Prostate gland (tissue), 2 donors: ENCODE measurements around the gene FHL5. TPM values are rescaled to one million over a fixed set of nuclear protein-coding genes. Genes with fewer than 3 reads are reported as not detected.

ENCODE experiments used
- DNase-seq: peaks from one replicate; pipeline ENCODE4 v3.0.0-alpha.2; 2019; ENCODE audit warnings: low spot score
- H3K27ac ChIP-seq, 2 donors: fragments of 200-600 bp; sonication (generic); 2 replicates each; pipeline ENCODE4 v1.5.1; 2017 to 2019
- H3K27me3 ChIP-seq: fragments of 200-600 bp; sonication (generic); replicated peaks from 2 replicates; pipeline ENCODE4 v1.5.1; 2019; ENCODE audit not compliant: insufficient read depth
- H3K36me3 ChIP-seq, 2 donors: fragments of 200-600 bp; sonication (generic); 1 replicate in 1 of 2; 2 replicates in 1 of 2; pipeline versions ENCODE4 v1.5.1 to v1.8.1; 2017 to 2019
- H3K4me1 ChIP-seq: fragments of 200-600 bp; sonication (generic); replicated peaks from 2 replicates; pipeline ENCODE4 v1.5.1; 2019
- H3K4me3 ChIP-seq, 2 donors: fragments of 200-600 bp; sonication (generic); 2 replicates each; pipeline ENCODE4 v1.5.1; 2017 to 2019
- H3K9me3 ChIP-seq: fragments of 200-600 bp; sonication (generic); 2 replicates; pipeline ENCODE4 v1.5.1; 2017
- POLR2A ChIP-seq: fragments of 450-650 bp; IDR thresholded peaks from one replicate; pipeline ENCODE4 v1.6.1; 2016; ENCODE audit warnings: antibody characterized with exemption, mild to moderate bottlenecking
- POLR2AphosphoS5 ChIP-seq: sonication (generic); formaldehyde crosslinking; IDR thresholded peaks from one replicate; pipeline ENCODE4 v1.6.1; 2017; ENCODE audit warnings: antibody characterized with exemption
- WGBS: methylation state at CpG from one replicate; pipeline ENCODE4 v1.1.5; 2018; 5-methylcytosine and 5-hydroxymethylcytosine counted together
- intact Hi-C: fragments of 100-400 bp; cut with DNase I; formaldehyde crosslinking; loops from one replicate; pipeline ENCODE4 v1.14.2; 2022
- total RNA-seq, 2 donors: library from RNA; depleted of rRNA; stranded (reverse); fragments of >200 nt; gene quantifications; one replicate each; pipeline ENCODE4 v1.1.0, GENCODE V29; 2016
- TF ChIP-seq, protein P1 (sequence below), 4 experiments: fragments of 200-600 bp in 2 of 4; fragments of 450-650 bp in 2 of 4; sonication (generic) in 2 of 4; IDR thresholded peaks; 1 replicate in 3 of 4; 2 replicates in 1 of 4; pipeline ENCODE4 v1.5.1; 2016 to 2019; ENCODE audit warnings: antibody characterized with exemption in 4 of 4, mild to moderate bottlenecking in 2 of 4, moderate library complexity in 2 of 4

Gene FHL5
- total RNA-seq, 2 donors from 2014 or later: 4.9 to 23.3 TPM

DNA sequence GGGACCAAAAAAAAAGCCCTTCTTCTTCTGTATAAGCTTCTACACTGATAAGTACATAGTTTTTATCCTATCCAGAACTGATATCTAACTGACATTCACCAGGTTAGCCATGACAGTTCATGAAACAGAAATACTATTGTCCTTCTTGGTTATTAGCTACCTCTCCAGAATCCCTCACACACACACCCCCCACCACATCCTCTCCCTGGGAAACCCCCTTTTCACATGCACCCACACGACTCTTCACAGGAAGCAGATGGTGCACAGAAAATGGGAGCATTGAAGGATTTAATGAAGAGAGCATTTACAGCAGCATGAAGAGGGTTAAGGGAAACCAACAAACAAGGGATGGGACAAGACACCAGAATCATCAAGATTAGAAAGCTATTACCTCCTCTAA lies 88.9 kb downstream of the FHL5 start:
- H3K4me1 ChIP-seq: no peaks in the 10 kb centered on the region
- H3K27ac ChIP-seq: no peak overlapping the region
- H3K36me3 ChIP-seq: no peaks in the 10 kb centered on the region
- H3K27me3 ChIP-seq: no peaks in the 10 kb centered on the region
- no peaks in the 10 kb centered on the region for H3K9me3 ChIP-seq
- no peak for DNase-seq
- WGBS: 53% methylated on average over 1 of the region's 1 CpG
- TF ChIP-seq POLR2A (no peak), POLR2AphosphoS5 (no peak)
- TF ChIP-seq, protein P1, sequence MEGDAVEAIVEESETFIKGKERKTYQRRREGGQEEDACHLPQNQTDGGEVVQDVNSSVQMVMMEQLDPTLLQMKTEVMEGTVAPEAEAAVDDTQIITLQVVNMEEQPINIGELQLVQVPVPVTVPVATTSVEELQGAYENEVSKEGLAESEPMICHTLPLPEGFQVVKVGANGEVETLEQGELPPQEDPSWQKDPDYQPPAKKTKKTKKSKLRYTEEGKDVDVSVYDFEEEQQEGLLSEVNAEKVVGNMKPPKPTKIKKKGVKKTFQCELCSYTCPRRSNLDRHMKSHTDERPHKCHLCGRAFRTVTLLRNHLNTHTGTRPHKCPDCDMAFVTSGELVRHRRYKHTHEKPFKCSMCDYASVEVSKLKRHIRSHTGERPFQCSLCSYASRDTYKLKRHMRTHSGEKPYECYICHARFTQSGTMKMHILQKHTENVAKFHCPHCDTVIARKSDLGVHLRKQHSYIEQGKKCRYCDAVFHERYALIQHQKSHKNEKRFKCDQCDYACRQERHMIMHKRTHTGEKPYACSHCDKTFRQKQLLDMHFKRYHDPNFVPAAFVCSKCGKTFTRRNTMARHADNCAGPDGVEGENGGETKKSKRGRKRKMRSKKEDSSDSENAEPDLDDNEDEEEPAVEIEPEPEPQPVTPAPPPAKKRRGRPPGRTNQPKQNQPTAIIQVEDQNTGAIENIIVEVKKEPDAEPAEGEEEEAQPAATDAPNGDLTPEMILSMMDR (IDR thresholded peaks at IDR 0.05): no peak
- H3K4me3 ChIP-seq: no peak overlapping the region
- intact Hi-C loops: no loop called here

DNA sequence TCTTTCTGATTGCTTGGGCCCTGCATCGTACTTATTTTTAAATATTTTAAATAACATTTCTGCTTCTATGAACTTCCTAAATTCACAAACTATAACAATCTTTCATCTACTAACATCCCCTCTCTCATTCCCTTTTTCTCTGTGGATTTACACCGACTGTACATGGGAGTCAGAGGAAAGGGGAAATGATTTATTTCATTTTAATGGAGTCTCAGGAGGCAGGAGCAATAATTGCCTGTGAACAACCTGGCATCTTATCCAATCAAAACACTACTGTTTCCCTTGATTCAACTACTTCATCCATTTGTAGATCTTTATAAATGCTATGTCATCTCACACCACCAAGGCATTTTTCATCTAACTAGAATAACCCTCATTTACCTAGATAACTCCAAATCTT lies 89.6 kb downstream of the FHL5 start:
- TF ChIP-seq, protein P1 (IDR thresholded peaks at IDR 0.05): no peak
- no peak for TF ChIP-seq POLR2AphosphoS5
- intact Hi-C loops: no loop called here
- WGBS: 85% methylated on average over 2 of the region's 2 CpGs
- H3K4me1 ChIP-seq: no peaks in the 10 kb centered on the region
- H3K9me3 ChIP-seq: no peaks in the 10 kb centered on the region
- no peak overlapping the region for H3K4me3 ChIP-seq
- H3K27ac ChIP-seq: no peak overlapping the region
- no peaks in the 10 kb centered on the region for H3K27me3 ChIP-seq
- no peaks in the 10 kb centered on the region for H3K36me3 ChIP-seq
- no peak for DNase-seq

GRCh38 chr6:96653181-96653580 lies 90.3 kb downstream of the FHL5 start:
- H3K27ac ChIP-seq: no peak overlapping the region
- H3K9me3 ChIP-seq: no peaks in the 10 kb centered on the region
- intact Hi-C loops: no loop called here
- WGBS: 100% methylated on average over 1 of the region's 1 CpG
- no peaks in the 10 kb centered on the region for H3K27me3 ChIP-seq
- no peak for DNase-seq
- H3K36me3 ChIP-seq: no peaks in the 10 kb centered on the region
- H3K4me1 ChIP-seq: no peaks in the 10 kb centered on the region
- no peak overlapping the region for H3K4me3 ChIP-seq
- TF ChIP-seq POLR2A: no peak
- TF ChIP-seq, protein P1 (IDR thresholded peaks at IDR 0.05): no peak
- TF ChIP-seq POLR2AphosphoS5: no peak

DNA sequence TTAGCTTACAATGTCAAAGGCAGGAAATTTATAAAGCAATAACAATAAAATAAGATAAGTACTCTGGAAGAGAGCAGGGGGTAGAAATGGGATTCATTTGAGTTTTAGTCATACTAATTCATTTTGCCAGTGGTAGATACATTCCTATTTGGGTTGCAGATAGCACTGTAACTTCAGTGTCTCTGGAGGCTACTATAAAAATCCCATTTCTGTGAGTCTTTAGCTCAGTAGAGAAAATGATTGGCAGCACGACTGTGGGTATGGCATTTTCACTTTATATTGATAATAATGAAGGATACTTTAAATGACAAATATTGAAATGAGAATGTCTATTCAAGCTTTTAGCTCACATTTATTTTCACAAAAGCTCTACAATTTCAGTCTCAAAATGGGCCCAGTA lies 93.6 kb downstream of the FHL5 start:
- intact Hi-C loops: no loop called here

DNA sequence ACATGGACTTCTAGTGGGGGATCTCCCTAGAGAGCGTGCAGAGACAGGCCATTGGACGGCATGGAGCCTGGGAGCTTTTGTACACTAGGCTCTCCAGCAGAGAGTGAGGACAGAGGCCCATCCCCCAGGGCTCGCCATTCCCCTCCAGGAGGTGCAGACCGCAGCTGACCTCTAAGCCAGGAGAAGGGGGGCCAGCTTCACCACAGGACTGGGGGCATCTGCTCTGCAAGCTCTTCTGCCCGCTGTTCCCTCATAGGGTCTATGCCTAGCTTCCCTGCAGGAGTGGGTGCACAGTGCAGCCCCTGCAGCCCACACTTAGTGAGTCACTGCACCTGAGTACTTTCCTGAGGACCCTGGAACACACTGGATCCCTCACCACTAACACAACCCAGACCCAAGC lies 94.4 kb downstream of the FHL5 start:
- no peak overlapping the region for H3K27ac ChIP-seq
- no peak overlapping the region for H3K4me3 ChIP-seq
- whole genome bisulfite sequencing: 68% methylated on average over 5 of the region's 5 CpGs
- TF ChIP-seq POLR2AphosphoS5 (no peak), POLR2A (no peak)
- H3K4me1 ChIP-seq: no peaks in the 10 kb centered on the region
- no peaks in the 10 kb centered on the region for H3K27me3 ChIP-seq
- no peaks in the 10 kb centered on the region for H3K9me3 ChIP-seq
- no peak for DNase-seq
- intact Hi-C loops: no loop called here
- H3K36me3 ChIP-seq: no peaks in the 10 kb centered on the region

More for the DNA sequence above, 93.6 kb downstream of the FHL5 start:
- no peaks in the 10 kb centered on the region for H3K27me3 ChIP-seq
- H3K4me3 ChIP-seq: no peak overlapping the region
- no peak for DNase-seq
- no peaks in the 10 kb centered on the region for H3K4me1 ChIP-seq
- H3K27ac ChIP-seq: no peak overlapping the region
- TF ChIP-seq, protein P1 (IDR thresholded peaks at IDR 0.05): no peak
- TF ChIP-seq POLR2AphosphoS5 (no peak), POLR2A (no peak)
- WGBS: 91% methylated on average over 1 of the region's 1 CpG
- H3K9me3 ChIP-seq: no peaks in the 10 kb centered on the region
- no peaks in the 10 kb centered on the region for H3K36me3 ChIP-seq
